ENCODE measurements around the gene NELL2.

DNA sequence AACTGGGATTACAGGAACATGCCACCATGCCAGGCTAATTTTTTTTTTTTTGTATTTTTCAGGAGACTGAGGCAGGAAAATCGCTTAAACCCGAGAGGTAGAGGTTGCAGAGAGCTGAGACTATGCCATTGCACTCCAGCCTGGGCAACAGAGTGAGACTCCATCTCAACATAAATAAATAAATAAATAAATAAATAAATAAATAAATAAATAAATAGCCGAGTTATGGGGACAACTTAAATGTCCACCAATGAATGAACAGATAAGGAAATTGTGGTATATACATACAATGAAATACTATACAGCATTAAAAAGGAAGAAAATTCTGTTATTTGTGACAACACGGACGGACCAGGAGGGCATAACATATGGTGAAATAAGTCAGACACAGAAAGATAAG is 325.7 kb downstream of the NELL2 start:
- TF ChIP-seq JUNB (IDR thresholded peaks at IDR 0.05) = no peak
- TF ChIP-seq ZNF24 (IDR thresholded peaks at IDR 0.05) = no peak
- TF ChIP-seq SRF (IDR thresholded peaks at IDR 0.05; ENCODE audit: low read depth in 2 of 2, low read length in 2 of 2) = no peak
- TF ChIP-seq EZH2 (IDR thresholded peaks at IDR 0.05; ENCODE audit: borderline replicate concordance, control insufficient read depth, low read depth, low read length) = no peak
- no peak for TF ChIP-seq POLR2AphosphoS5 (IDR thresholded peaks at IDR 0.05; ENCODE audit: low read length)
- TF ChIP-seq NRF1 (conservative IDR thresholded peaks at IDR 0.05; ENCODE audit: low read depth, low read length) = no peak
- TF ChIP-seq, protein P1, sequence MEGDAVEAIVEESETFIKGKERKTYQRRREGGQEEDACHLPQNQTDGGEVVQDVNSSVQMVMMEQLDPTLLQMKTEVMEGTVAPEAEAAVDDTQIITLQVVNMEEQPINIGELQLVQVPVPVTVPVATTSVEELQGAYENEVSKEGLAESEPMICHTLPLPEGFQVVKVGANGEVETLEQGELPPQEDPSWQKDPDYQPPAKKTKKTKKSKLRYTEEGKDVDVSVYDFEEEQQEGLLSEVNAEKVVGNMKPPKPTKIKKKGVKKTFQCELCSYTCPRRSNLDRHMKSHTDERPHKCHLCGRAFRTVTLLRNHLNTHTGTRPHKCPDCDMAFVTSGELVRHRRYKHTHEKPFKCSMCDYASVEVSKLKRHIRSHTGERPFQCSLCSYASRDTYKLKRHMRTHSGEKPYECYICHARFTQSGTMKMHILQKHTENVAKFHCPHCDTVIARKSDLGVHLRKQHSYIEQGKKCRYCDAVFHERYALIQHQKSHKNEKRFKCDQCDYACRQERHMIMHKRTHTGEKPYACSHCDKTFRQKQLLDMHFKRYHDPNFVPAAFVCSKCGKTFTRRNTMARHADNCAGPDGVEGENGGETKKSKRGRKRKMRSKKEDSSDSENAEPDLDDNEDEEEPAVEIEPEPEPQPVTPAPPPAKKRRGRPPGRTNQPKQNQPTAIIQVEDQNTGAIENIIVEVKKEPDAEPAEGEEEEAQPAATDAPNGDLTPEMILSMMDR (IDR thresholded peaks at IDR 0.05 in 2 of 3, conservative IDR thresholded peaks at IDR 0.05 in 1 of 3; ENCODE audit: control insufficient read depth in 2 of 3, extremely low read depth in 1 of 3, insufficient read depth in 1 of 3, low read depth in 3 of 3, low read length in 3 of 3) = no peak
